ENCODE data around the gene UBE2Z. TPM values are rescaled to one million over a fixed set of nuclear protein-coding genes. Genes with fewer than 3 reads are reported as not detected.

UBE2Z gene
- total RNA-seq, 1 experiment from 2014 or later = 223 TPM

DNA sequence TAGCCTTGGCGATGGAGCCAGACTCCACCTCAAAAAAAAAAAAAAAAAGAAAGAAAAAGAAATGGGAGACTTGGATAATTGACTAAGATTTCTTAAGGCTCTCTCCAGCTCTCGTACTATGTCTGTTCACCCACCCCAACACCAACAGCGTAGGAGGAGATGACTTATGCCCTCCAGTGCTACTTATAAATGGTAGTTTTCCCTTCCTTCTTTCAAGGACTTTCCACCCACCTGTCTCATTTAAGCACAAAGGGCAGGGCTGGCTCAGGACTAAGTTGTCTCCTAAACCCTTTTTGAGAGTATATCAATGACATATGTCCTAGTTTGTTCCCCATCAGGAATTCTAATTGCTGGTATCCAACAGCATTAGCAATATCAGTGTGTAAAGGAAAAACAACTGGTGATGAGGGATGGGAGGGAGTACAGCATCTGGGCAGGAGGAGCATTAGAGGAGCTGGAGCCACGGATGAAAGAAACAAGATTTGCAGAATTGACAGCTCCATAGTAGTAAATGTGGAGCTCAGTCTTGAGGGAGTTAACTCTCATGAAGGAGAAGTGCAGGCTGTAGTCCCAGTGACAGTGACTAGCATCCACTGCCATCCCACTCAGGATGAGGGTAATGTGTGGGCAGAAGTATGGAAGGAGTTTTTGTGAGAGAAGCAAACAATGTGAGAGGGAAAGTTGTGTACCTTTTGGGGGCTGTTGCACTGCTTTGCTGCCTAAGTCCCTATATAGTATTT is 17.2 kb downstream of the UBE2Z start:
- Histone ChIP-seq H3K27me3 (ENCODE audit: control insufficient read depth, insufficient read depth, low read length) (no peaks in the 10 kb centered on the region), H3K9me3 (ENCODE audit: control insufficient read depth, insufficient read depth, low read depth, low read length) (no peaks in the 10 kb centered on the region), H3K27ac (ENCODE audit: low read length) (no peak overlapping the region), H3K4me3 (ENCODE audit: low read depth in 2 of 2, low read length in 2 of 2) (no peak overlapping the region), H3K36me3 (ENCODE audit: control insufficient read depth, insufficient read depth, low read length) (peaks cover 50% of the 10 kb centered on the region), H3K4me1 (ENCODE audit: control insufficient read depth, insufficient read depth, low read length) (peaks cover 7% of the 10 kb centered on the region)
- BruUV-seq (replicated peaks) = no TSS peak
- in situ Hi-C loops (cut with HindIII; ENCODE audit: low pct_unique_long_range_greater_than_20kb, low sequenced_read_pairs) = no loop called here
- intact Hi-C loops (cut with micrococcal nuclease; ENCODE audit: unreplicated experiment) = no loop called here
- no peak for DNase-seq (ENCODE audit: low read depth, low spot score)
- TF ChIP-seq, protein P1, sequence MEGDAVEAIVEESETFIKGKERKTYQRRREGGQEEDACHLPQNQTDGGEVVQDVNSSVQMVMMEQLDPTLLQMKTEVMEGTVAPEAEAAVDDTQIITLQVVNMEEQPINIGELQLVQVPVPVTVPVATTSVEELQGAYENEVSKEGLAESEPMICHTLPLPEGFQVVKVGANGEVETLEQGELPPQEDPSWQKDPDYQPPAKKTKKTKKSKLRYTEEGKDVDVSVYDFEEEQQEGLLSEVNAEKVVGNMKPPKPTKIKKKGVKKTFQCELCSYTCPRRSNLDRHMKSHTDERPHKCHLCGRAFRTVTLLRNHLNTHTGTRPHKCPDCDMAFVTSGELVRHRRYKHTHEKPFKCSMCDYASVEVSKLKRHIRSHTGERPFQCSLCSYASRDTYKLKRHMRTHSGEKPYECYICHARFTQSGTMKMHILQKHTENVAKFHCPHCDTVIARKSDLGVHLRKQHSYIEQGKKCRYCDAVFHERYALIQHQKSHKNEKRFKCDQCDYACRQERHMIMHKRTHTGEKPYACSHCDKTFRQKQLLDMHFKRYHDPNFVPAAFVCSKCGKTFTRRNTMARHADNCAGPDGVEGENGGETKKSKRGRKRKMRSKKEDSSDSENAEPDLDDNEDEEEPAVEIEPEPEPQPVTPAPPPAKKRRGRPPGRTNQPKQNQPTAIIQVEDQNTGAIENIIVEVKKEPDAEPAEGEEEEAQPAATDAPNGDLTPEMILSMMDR (IDR thresholded peaks at IDR 0.05) = no peak
- TF ChIP-seq TCF7L2 (IDR thresholded peaks at IDR 0.05; ENCODE audit: low read depth, low read length) (no peak), POLR2AphosphoS5 (IDR thresholded peaks at IDR 0.05; ENCODE audit: low read depth, low read length) (no peak), SIN3A (IDR thresholded peaks at IDR 0.05; ENCODE audit: borderline replicate concordance, insufficient read depth, low read depth, low read length) (no peak)
- TF ChIP-seq, protein P2, sequence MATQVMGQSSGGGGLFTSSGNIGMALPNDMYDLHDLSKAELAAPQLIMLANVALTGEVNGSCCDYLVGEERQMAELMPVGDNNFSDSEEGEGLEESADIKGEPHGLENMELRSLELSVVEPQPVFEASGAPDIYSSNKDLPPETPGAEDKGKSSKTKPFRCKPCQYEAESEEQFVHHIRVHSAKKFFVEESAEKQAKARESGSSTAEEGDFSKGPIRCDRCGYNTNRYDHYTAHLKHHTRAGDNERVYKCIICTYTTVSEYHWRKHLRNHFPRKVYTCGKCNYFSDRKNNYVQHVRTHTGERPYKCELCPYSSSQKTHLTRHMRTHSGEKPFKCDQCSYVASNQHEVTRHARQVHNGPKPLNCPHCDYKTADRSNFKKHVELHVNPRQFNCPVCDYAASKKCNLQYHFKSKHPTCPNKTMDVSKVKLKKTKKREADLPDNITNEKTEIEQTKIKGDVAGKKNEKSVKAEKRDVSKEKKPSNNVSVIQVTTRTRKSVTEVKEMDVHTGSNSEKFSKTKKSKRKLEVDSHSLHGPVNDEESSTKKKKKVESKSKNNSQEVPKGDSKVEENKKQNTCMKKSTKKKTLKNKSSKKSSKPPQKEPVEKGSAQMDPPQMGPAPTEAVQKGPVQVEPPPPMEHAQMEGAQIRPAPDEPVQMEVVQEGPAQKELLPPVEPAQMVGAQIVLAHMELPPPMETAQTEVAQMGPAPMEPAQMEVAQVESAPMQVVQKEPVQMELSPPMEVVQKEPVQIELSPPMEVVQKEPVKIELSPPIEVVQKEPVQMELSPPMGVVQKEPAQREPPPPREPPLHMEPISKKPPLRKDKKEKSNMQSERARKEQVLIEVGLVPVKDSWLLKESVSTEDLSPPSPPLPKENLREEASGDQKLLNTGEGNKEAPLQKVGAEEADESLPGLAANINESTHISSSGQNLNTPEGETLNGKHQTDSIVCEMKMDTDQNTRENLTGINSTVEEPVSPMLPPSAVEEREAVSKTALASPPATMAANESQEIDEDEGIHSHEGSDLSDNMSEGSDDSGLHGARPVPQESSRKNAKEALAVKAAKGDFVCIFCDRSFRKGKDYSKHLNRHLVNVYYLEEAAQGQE (IDR thresholded peaks at IDR 0.05; ENCODE audit: insufficient read depth in 1 of 2, low read depth in 2 of 2, low read length in 1 of 2) = no peak
- ChIA-PET POLR2A (no interaction called here), CTCF (no interaction called here)
- no peak for ATAC-seq

DNA sequence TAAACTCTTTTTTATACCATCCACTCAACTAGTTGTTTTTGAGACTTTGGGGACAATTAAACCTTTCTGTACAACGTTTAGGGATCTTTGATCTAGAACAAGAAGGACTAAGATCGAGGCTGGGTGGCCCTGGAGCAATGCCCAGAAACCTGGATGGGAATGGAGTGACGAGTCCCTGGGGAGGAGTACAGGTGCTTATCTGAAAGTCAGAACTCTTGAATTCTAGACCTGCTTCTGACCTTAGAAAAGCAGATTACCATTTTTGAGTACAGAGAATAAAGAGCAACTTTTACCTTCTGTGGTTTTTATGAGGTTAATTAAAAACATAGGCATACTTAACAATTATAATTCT is 17.8 kb downstream of the UBE2Z start:
- H3K4me1 ChIP-seq (ENCODE audit: control insufficient read depth, insufficient read depth, low read length) = peaks cover 9% of the 10 kb centered on the region
- intact Hi-C loops (cut with micrococcal nuclease; ENCODE audit: unreplicated experiment) = no loop called here
- TF ChIP-seq SIN3A (IDR thresholded peaks at IDR 0.05; ENCODE audit: borderline replicate concordance, insufficient read depth, low read depth, low read length) (no peak), TCF7L2 (IDR thresholded peaks at IDR 0.05; ENCODE audit: low read depth, low read length) (no peak), POLR2AphosphoS5 (IDR thresholded peaks at IDR 0.05; ENCODE audit: low read depth, low read length) (no peak)
- TF ChIP-seq, protein P2 (IDR thresholded peaks at IDR 0.05; ENCODE audit: insufficient read depth in 1 of 2, low read depth in 2 of 2, low read length in 1 of 2) = no peak
- TF ChIP-seq, protein P1 (IDR thresholded peaks at IDR 0.05) = no peak
- H3K9me3 ChIP-seq (ENCODE audit: control insufficient read depth, insufficient read depth, low read depth, low read length) = no peaks in the 10 kb centered on the region
- TSS peak; percentile 18 for BruUV-seq (replicated peaks)
- in situ Hi-C loops (cut with HindIII; ENCODE audit: low pct_unique_long_range_greater_than_20kb, low sequenced_read_pairs) = no loop called here
- ChIA-PET POLR2A (no interaction called here), CTCF (no interaction called here)
- H3K27me3 ChIP-seq (ENCODE audit: control insufficient read depth, insufficient read depth, low read length) = no peaks in the 10 kb centered on the region
- DNase-seq (ENCODE audit: low read depth, low spot score) = no peak
- no peak overlapping the region for H3K27ac ChIP-seq (ENCODE audit: low read length)
- no peak overlapping the region for H3K4me3 ChIP-seq (ENCODE audit: low read depth in 2 of 2, low read length in 2 of 2)
- ATAC-seq = no peak
- peaks cover 50% of the 10 kb centered on the region for H3K36me3 ChIP-seq (ENCODE audit: control insufficient read depth, insufficient read depth, low read length)
